Dedifferentiated amniotic fluid mesenchymal stem cell (primary cell): ENCODE results near the gene GSTM3.
"Not testable (repeated sequence)": the region's sequence is repeated elsewhere in the genome, so short reads cannot be mapped to it uniquely, and the experiment has no call there.

ENCODE experiments used
- DNase-seq: peaks from one replicate; pipeline ENCODE4 v3.0.0-alpha.2; 2016; ENCODE audit errors: extremely low spot score

Gene GSTM3

DNA sequence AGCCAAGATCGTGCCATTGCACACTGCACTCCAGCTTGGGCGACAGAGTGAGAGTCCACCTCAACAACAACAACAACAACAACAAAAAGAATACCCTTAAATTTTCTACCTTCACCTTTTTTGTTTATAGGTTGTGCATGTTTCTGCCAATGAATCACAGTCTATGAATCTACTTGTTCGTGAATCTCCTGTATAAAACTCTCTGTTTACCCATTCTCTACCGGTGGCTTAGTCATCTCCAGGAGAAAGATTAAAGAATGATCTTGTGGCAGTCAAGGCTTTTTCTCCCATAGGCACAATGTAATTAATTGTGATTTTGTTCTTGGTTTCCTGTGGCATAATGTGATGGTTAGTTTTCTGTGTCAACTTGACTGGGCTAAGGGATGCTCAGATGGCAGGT, 43.0 kb downstream of the GSTM3 start:
- not testable (repeated sequence) for DNase-seq

DNA sequence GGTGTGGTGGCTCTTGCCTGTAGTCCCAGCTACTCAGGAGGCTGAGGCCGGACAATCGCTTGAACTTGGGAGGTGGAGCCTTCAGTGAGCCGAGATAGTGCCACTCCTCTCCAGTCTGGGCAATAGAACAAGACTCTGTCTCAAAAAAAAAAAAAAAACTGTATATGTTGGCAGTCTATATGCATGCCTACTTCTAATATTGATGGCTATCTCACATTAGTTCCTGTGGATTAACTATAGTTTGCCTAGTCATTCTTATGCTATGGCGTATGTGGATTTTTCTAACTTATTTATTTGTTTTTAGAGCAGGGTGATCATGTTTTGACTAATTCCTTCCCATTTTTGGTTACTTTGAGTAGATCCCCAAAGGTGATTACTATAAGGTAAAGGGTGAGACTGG, 43.8 kb downstream of the GSTM3 start:
- no peak for DNase-seq

DNA sequence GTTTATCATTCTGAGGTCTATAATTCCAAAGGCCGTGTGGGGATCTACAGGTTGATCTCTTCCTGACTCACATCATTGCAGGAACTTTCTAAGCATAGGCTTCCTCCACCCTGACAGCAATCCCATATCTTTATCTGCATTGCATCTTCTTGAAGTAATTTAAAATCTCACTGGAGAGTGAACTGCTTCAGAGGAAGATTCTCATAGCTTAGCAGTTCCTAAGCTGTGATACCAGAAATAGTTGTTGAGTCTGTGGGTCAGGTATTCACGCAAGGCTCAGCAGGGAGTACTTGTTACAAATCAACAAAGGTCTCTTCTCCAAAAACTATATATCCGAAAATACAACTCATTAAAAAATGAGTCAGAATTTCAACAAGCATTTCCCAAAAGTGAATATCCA, 45.7 kb downstream of the GSTM3 start:
- not testable (repeated sequence) for DNase-seq

DNA sequence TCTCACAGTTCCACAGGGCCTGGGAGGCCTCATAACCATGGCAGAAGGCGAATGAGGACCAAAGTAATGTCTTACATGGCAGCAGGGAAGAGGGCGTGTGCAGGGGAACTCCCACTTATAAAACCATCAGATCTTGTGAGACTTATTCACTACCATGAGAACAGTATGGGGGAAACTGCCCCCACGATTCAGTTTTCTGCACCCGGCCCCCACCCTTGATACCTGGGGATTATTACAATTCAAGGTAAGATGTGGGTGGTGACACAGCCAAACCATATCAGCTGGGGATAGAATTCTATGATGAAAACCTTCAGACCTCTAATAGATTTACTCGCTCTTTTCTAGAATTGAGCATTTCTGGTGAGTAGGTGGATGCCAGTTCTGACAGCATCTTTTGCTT, 46.4 kb downstream of the GSTM3 start:
- not testable (repeated sequence) for DNase-seq

DNA sequence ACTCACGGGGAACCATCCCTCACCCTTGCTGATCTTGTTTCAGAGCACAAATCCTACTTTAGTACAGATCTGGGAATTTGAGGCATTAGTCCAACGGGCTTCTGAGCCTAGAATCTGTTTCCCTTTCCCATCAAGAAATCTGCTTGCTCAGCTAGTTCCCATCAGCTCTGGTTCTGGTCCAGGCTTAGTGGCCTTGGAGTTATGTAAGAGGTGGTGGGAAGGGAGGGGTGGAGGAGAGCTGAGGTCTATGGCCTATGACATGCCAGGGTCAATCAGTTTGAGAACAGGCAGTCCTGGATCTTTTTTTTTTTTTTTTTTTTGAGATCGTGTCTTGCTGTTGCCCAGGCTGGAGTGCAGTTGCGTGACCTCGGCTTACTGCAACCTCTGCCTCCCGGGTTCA, 49.1 kb downstream of the GSTM3 start:
- no peak for DNase-seq

DNA sequence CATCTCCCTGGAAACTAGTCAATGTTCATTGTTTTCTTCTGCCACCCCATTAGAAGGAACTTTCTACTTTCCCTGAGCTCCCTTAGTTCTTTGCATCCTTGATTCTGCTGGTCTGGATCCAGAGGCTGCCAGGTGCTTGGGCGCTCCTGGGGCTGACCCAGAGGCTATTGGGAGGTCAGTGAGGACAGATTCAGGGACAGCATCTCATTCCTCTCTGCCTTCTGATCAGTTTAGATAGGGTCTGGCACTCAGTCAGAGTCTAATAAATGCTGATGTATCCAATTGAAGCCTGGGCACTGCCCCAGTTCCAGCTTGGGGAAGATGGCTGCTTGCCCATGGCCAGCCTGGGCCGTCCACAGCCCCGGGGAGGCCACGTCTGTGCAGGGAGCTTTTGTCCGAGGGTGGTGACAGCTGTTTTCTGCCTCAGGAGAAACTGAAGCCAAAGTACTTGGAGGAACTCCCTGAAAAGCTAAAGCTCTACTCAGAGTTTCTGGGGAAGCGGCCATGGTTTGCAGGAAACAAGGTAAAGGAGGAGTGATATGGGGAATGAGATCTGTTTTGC, 50.9 kb downstream of the GSTM3 start:
- no peak for DNase-seq

DNA sequence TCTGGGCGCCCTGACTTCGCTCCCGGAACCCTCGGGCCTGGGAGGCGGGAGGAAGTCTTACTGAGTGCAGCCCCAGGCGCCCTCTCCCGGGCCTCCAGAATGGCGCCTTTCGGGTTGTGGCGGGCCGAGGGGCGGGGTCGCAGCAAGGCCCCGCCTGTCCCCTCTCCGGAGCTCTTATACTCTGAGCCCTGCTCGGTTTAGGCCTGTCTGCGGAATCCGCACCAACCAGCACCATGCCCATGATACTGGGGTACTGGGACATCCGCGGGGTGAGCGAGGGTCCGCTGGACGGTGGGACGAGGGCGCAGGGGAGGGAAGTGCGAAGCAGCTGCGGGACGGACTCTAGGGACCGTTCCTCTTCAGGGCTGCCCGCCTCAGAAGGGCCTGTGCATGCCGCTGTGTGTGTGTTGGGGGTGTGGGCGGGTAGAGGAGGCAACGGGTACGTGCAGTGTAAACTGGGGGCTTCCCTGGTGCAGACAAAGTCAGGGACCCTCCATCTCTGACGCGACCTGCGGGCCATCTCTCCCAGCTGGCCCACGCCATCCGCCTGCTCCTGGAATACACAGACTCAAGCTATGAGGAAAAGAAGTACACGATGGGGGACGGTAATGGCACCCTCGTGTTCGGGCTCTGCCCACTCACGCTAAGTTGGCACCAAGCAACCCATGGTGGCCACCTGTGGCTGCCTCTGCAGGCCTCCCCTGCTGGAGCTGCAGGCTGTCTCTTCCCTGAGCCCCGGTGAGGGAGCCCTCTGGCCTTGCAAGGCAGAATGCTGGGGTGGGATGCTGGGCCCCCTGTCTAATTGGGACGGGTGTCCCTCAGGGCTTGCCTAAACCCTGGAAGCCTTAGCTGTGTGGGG, 53.0 kb downstream of the GSTM3 start, which contains the start of gene GSTM1:
Gene GSTM1 (plus strand): TSS at position 177 of the 859 bp plus-strand sequence. CDS start 57 bp downstream, at position 234.
- DNase-seq = no peak

DNA sequence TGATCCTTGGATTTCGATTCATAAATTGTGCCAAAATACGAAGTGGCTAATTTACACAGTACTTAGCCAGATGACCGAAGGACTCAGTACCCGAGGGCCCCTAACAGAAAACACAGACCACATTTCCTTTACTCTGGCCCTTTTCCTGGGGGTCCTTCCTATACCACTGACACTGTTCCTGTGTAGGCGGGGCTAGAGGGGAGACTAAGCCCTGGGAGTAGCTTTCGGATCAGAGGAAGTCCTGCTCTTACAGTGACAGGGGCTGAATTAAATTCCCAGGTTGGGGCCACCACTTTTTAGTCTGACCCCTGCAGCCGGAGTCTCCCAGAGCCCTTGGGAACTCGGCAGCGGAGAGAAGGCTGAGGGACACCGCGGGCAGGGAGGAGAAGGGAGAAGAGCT, 53.7 kb downstream of the GSTM3 start:
- not testable (repeated sequence) for DNase-seq

DNA sequence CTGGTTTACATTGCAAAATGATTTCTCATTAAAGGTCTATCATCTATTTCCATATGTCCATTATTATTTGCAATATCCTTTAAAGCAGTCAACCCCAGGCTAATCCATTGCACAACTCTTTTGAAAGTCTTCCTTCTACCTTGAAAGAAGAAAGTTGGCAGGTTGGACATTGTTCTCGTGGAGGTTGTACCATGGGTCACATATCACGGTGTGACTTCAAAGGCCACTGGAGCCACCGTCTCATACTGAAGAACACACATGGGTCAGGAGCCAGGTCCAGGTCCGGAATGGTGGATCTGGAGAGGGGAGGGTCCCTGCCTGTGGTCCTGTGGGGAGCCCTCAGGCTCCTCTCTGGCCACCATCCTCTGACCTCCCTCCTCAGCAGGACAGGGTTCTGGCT, 54.9 kb downstream of the GSTM3 start:
- not testable (repeated sequence) for DNase-seq

DNA sequence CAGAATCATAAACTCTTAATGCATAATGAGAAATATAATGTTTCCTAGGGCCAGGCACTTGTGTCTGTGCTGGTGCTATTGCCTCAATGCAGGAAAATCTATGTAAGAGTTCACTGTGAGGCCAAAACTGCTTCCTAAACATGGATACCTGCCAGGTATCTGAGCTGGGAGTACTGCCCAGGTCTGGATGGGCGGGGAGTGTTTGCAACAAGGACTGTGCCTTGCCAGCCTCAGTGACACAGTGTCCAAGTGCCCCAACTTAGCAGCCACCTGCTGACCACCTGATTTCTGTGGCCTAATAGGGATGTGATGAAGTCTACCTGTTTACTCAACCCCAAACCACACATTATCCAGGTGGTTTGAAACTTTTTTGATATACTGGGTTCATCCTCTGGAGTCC, 55.4 kb downstream of the GSTM3 start:
- DNase-seq = not testable (repeated sequence)

DNA sequence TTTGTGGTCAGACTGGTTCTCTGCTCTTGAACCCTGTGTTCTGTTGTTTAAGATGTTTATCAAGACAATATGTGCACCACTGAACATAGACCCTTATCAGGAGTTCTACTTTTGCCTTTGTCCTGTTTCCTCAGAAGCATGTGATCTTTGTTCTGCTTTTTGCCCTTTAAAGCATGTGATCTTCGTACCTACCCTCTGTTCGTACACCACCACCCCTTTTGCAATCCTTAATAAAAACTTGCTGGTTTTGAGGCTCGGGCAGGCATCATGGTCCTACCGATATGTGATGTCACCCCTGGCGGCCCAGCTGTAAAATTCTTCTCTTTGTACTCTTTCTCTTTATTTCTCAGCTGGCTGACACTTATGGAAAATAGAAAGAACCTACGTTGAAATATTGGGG, 56.1 kb downstream of the GSTM3 start:
- DNase-seq = not testable (repeated sequence)
